Prostate gland (tissue), 2 donors: ENCODE measurements around the gene GALNS. TPM values are rescaled to one million over a fixed set of nuclear protein-coding genes. Genes with fewer than 3 reads are reported as not detected.

ENCODE experiments used
- DNase-seq: peaks from one replicate; pipeline ENCODE4 v3.0.0-alpha.2; 2019; ENCODE audit warnings: low spot score
- H3K27ac ChIP-seq, 2 donors: fragments of 200-600 bp; sonication (generic); 2 replicates each; pipeline ENCODE4 v1.5.1; 2017 to 2019
- H3K27me3 ChIP-seq: fragments of 200-600 bp; sonication (generic); replicated peaks from 2 replicates; pipeline ENCODE4 v1.5.1; 2019; ENCODE audit not compliant: insufficient read depth
- H3K36me3 ChIP-seq, 2 donors: fragments of 200-600 bp; sonication (generic); 1 replicate in 1 of 2; 2 replicates in 1 of 2; pipeline versions ENCODE4 v1.5.1 to v1.8.1; 2017 to 2019
- H3K4me1 ChIP-seq: fragments of 200-600 bp; sonication (generic); replicated peaks from 2 replicates; pipeline ENCODE4 v1.5.1; 2019
- H3K4me3 ChIP-seq, 2 donors: fragments of 200-600 bp; sonication (generic); 2 replicates each; pipeline ENCODE4 v1.5.1; 2017 to 2019
- H3K9me3 ChIP-seq: fragments of 200-600 bp; sonication (generic); 2 replicates; pipeline ENCODE4 v1.5.1; 2017
- POLR2A ChIP-seq: fragments of 450-650 bp; IDR thresholded peaks from one replicate; pipeline ENCODE4 v1.6.1; 2016; ENCODE audit warnings: antibody characterized with exemption, mild to moderate bottlenecking
- POLR2AphosphoS5 ChIP-seq: sonication (generic); formaldehyde crosslinking; IDR thresholded peaks from one replicate; pipeline ENCODE4 v1.6.1; 2017; ENCODE audit warnings: antibody characterized with exemption
- WGBS: methylation state at CpG from one replicate; pipeline ENCODE4 v1.1.5; 2018; 5-methylcytosine and 5-hydroxymethylcytosine counted together
- intact Hi-C: fragments of 100-400 bp; cut with DNase I; formaldehyde crosslinking; loops from one replicate; pipeline ENCODE4 v1.14.2; 2022
- total RNA-seq, 2 donors: library from RNA; depleted of rRNA; stranded (reverse); fragments of >200 nt; gene quantifications; one replicate each; pipeline ENCODE4 v1.1.0, GENCODE V29; 2016
- TF ChIP-seq, protein P1 (sequence below), 4 experiments: fragments of 200-600 bp in 2 of 4; fragments of 450-650 bp in 2 of 4; sonication (generic) in 2 of 4; IDR thresholded peaks; 1 replicate in 3 of 4; 2 replicates in 1 of 4; pipeline ENCODE4 v1.5.1; 2016 to 2019; ENCODE audit warnings: antibody characterized with exemption in 4 of 4, mild to moderate bottlenecking in 2 of 4, moderate library complexity in 2 of 4

Gene GALNS
- total RNA-seq, 2 donors from 2014 or later = 20.4 to 75.1 TPM

DNA sequence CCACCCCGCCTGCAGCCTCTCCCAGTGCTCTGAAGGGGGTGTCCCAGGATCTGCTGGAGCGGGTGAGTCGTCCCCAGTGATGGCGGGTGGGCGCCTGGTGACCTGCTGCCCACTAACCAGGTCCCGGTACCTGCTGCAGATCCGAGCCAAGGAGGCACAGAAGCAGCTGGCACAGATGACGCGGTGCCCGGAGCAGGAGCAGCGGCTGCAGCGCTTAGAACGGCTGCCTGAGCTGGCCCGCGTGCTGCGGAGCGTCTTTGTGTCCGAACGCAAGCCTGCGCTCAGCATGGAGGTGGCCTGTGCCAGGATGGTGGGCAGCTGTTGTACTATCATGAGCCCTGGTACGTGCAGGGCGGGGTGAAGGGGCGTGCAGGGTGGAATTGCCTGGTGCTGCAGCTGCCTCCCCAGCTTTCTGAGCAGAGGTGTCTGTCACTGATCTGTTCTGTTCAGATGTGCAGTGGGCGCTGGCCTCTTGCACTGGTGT is 49.6 kb downstream of the GALNS start:
- TF ChIP-seq, protein P1, sequence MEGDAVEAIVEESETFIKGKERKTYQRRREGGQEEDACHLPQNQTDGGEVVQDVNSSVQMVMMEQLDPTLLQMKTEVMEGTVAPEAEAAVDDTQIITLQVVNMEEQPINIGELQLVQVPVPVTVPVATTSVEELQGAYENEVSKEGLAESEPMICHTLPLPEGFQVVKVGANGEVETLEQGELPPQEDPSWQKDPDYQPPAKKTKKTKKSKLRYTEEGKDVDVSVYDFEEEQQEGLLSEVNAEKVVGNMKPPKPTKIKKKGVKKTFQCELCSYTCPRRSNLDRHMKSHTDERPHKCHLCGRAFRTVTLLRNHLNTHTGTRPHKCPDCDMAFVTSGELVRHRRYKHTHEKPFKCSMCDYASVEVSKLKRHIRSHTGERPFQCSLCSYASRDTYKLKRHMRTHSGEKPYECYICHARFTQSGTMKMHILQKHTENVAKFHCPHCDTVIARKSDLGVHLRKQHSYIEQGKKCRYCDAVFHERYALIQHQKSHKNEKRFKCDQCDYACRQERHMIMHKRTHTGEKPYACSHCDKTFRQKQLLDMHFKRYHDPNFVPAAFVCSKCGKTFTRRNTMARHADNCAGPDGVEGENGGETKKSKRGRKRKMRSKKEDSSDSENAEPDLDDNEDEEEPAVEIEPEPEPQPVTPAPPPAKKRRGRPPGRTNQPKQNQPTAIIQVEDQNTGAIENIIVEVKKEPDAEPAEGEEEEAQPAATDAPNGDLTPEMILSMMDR (IDR thresholded peaks at IDR 0.05) = no peak
- TF ChIP-seq POLR2AphosphoS5 (no peak), POLR2A (no peak)
- Histone ChIP-seq H3K36me3 (no peaks in the 10 kb centered on the region), H3K9me3 (no peaks in the 10 kb centered on the region), H3K4me3 (no peak overlapping the region), H3K4me1 (peaks cover 15% of the 10 kb centered on the region), H3K27me3 (no peaks in the 10 kb centered on the region), H3K27ac (no peak overlapping the region)
- DNase-seq = no peak
- intact Hi-C loops = no loop called here
- WGBS = 84% methylated on average over 18 of the region's 24 CpGs

DNA sequence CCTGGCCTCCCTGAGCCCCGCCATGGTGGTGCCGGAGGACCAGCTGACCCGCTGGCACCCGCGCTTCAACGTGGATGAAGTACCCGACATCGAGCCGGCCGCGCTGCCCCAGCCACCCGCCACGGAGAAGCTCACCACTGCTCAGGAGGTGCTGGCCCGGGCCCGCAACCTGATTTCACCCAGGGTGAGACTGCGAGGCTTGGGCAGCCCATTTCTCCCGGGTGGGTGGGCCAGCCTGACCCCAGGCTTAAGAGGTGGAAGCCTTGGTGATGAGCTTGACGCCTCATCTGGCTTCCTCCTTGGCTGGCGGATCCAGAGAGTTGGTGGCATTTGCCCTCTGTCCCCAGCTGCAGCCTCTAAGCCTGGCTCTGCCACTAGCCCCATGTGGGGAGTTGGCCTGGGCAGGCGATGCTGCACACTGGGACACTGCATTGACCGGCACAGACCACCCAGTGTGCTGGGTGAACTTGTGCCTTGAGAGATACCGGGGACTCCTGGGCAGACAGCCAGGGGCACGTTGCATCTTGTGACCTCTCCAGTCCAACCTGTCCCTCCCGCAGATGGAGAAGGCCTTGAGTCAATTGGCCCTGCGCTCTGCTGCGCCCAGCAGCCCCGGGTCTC is 50.1 kb downstream of the GALNS start:
- WGBS = 86% methylated on average over 20 of the region's 27 CpGs
- Histone ChIP-seq H3K36me3 (no peaks in the 10 kb centered on the region), H3K27ac (no peak overlapping the region), H3K4me3 (no peak overlapping the region), H3K9me3 (no peaks in the 10 kb centered on the region), H3K4me1 (peaks cover 15% of the 10 kb centered on the region), H3K27me3 (no peaks in the 10 kb centered on the region)
- TF ChIP-seq, protein P1 (IDR thresholded peaks at IDR 0.05) = no peak
- intact Hi-C loops = no loop called here
- DNase-seq = no peak

DNA sequence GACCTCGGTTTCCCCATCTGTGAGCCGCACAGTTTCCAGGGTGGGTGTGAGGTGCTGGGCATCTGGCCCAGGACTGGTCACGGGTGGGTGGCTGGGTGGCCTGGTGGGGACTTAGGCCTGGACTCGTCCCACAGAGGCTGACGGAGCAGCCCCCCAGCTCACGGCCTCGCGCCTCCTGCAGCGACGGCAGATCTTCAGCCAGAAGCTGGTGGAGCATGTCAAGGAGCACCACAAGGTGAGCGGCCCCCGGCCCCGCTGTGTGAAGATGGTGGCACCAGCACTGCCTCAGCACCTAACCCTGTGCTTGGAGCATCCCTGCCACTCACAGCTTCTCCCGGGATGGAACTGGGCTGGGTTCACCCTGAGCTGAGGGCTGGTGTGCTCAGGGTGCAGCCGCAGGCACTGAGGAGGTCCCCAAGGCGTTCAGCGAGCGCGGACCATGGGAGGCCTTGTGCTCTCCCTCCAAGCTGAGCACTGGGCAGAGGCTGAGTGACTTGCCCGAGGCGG is 50.8 kb downstream of the GALNS start:
- no peaks in the 10 kb centered on the region for H3K27me3 ChIP-seq
- no peaks in the 10 kb centered on the region for H3K36me3 ChIP-seq
- TF ChIP-seq, protein P1 (IDR thresholded peaks at IDR 0.05) = no peak
- no peak for TF ChIP-seq POLR2A
- TF ChIP-seq POLR2AphosphoS5 = no peak
- H3K4me3 ChIP-seq = no peak overlapping the region
- no peaks in the 10 kb centered on the region for H3K9me3 ChIP-seq
- no peak overlapping the region for H3K27ac ChIP-seq
- WGBS = 93% methylated on average over 21 of the region's 21 CpGs
- DNase-seq = no peak
- intact Hi-C loops = no loop called here
- H3K4me1 ChIP-seq = peaks cover 14% of the 10 kb centered on the region

DNA sequence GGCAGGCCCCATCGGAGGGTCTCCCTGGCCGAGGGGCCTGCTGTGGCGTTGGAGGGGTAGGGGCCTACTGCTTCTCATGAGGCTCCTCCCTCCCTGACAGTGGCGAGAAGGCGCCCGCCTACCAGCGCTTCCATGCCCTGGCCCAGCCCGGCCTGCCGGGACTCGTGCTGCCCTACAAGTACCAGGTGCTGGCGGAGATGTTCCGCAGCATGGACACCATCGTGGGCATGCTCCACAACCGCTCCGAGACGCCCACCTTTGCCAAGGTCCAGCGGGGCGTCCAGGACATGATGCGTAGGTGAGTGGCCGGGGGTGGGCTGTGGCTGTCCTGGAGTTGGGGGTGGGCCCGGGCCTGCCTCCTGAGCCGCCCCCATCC is 51.4 kb downstream of the GALNS start:
- Histone ChIP-seq H3K27ac (no peak overlapping the region), H3K36me3 (no peaks in the 10 kb centered on the region), H3K27me3 (no peaks in the 10 kb centered on the region), H3K4me1 (peaks cover 9% of the 10 kb centered on the region), H3K9me3 (no peaks in the 10 kb centered on the region), H3K4me3 (no peak overlapping the region)
- 64% methylated on average over 22 of the region's 22 CpGs for WGBS
- intact Hi-C loops = no loop called here
- DNase-seq = no peak
- no peak for TF ChIP-seq POLR2AphosphoS5
- no peak for TF ChIP-seq POLR2A
- TF ChIP-seq, protein P1 (IDR thresholded peaks at IDR 0.05) = no peak

DNA sequence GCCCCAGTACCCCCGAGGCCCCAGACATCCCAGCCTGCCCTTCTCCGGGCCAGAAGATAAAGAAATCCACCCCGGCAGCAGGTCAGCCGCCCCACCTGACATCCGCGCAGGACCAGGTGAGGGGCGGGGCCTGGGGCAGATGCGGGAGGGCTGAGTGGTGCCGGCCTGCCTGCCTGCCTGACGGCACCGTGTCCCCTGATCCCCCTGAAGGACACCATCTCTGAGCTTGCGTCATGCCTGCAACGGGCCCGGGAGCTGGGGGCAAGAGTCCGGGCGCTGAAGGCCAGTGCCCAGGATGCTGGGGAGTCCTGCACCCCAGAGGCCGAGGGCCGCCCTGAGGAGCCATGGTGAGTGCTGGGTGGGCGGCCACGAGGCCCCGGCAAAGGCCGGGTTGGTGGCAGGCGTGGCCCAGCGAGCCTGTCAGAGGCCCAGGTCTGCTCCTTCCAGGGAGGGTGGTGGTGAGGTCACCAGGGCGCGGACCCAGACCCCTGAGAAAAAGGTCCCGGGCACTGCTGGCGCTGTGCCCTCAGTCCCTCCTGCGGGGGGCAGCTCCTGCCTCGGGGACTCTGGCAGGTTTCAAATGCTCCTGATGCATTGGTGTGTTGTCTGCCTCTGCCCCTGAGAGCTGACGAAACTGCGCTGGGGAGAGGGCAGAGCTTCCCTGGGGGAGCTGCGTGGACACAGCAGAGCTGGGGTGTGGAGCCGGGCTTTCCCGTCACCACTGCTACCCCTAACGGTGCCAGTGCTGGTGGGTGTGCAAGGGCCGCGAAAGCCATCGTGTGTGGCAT is 52.0 kb downstream of the GALNS start:
- Histone ChIP-seq H3K4me3 (no peak overlapping the region), H3K27me3 (no peaks in the 10 kb centered on the region), H3K9me3 (no peaks in the 10 kb centered on the region), H3K4me1 (peaks cover 5% of the 10 kb centered on the region), H3K27ac (no peak overlapping the region), H3K36me3 (no peaks in the 10 kb centered on the region)
- intact Hi-C loops = no loop called here
- DNase-seq = no peak
- 24% methylated on average over 34 of the region's 39 CpGs for WGBS
- TF ChIP-seq, protein P1 (IDR thresholded peaks at IDR 0.05) = no peak
- no peak for TF ChIP-seq POLR2A
- TF ChIP-seq POLR2AphosphoS5 = no peak
